ENCODE measurements around the gene PPP1R2. TPM values are rescaled to one million over a fixed set of nuclear protein-coding genes. Genes with fewer than 3 reads are reported as not detected.
A peak's percentile ranks its signal among the peaks of the same experiment; 100 is the strongest.

Gene PPP1R2
- total RNA-seq, 2 donors from 2014 or later: 43.4 to 49.4 TPM

- Histone ChIP-seq H3K27ac (peak overlapping the region; percentile 59 to 77), H3K9me3 (no peaks in the 10 kb centered on the region)
- DNase-seq (ENCODE audit: low spot score): no peak
Measured at GRCh38 chr3:195570912-195571311, 27.8 kb upstream of the PPP1R2 start.

GRCh38 chr3:195570344-195570743 lies 27.2 kb upstream of the PPP1R2 start:
- H3K27me3 ChIP-seq: no peaks in the 10 kb centered on the region
- peak overlapping the region; percentile 59 to 77 for H3K27ac ChIP-seq
- H3K4me1 ChIP-seq: peaks cover 0 to 39% of the 10 kb centered on the region in 2 donors
- no peak for DNase-seq (ENCODE audit: low spot score)
- no peaks in the 10 kb centered on the region for H3K36me3 ChIP-seq
- TF ChIP-seq, protein P1, sequence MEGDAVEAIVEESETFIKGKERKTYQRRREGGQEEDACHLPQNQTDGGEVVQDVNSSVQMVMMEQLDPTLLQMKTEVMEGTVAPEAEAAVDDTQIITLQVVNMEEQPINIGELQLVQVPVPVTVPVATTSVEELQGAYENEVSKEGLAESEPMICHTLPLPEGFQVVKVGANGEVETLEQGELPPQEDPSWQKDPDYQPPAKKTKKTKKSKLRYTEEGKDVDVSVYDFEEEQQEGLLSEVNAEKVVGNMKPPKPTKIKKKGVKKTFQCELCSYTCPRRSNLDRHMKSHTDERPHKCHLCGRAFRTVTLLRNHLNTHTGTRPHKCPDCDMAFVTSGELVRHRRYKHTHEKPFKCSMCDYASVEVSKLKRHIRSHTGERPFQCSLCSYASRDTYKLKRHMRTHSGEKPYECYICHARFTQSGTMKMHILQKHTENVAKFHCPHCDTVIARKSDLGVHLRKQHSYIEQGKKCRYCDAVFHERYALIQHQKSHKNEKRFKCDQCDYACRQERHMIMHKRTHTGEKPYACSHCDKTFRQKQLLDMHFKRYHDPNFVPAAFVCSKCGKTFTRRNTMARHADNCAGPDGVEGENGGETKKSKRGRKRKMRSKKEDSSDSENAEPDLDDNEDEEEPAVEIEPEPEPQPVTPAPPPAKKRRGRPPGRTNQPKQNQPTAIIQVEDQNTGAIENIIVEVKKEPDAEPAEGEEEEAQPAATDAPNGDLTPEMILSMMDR (IDR thresholded peaks at IDR 0.05): no peak
- no peak overlapping the region for H3K4me3 ChIP-seq
- H3K9me3 ChIP-seq: no peaks in the 10 kb centered on the region

More at GRCh38 chr3:195570912-195571311, 27.8 kb upstream of the PPP1R2 start:
- H3K4me1 ChIP-seq: peaks cover 0 to 33% of the 10 kb centered on the region in 2 donors
- H3K36me3 ChIP-seq: no peaks in the 10 kb centered on the region
- no peaks in the 10 kb centered on the region for H3K27me3 ChIP-seq
- TF ChIP-seq, protein P1 (IDR thresholded peaks at IDR 0.05): no peak
- H3K4me3 ChIP-seq: no peak overlapping the region

DNA sequence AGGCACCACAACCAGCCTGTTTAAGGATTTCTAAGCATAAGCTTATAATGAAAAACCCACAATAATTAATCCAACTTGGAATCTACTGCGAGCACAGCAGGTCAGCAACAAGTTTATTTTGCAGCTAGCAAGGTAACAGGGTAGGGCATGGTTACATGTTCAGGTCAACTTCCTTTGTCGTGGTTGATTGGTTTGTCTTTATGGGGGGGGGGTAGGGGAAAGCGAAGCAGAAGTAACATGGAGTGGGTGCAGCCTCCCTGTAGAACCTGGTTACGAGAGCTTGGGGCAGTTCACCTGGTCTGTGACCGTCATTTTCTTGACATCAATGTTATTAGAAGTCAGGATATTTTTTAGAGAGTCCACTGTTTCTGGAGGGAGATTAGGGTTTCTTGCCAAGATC lies 25.5 kb upstream of the PPP1R2 start:
- TF ChIP-seq, protein P1 (IDR thresholded peaks at IDR 0.05): no peak
- DNase-seq (ENCODE audit: low spot score): no peak
- no peak overlapping the region for H3K4me3 ChIP-seq
- no peaks in the 10 kb centered on the region for H3K9me3 ChIP-seq
- H3K4me1 ChIP-seq: peaks cover 0 to 34% of the 10 kb centered on the region in 2 donors
- H3K36me3 ChIP-seq: no peaks in the 10 kb centered on the region
- H3K27me3 ChIP-seq: no peaks in the 10 kb centered on the region
- H3K27ac ChIP-seq: peak overlapping the region; percentile 46 to 77

GRCh38 chr3:195566797-195567196 lies 23.7 kb upstream of the PPP1R2 start:
- H3K27ac ChIP-seq: no peak overlapping the region
- H3K4me1 ChIP-seq: peaks cover 0 to 30% of the 10 kb centered on the region in 2 donors
- no peaks in the 10 kb centered on the region for H3K27me3 ChIP-seq
- no peaks in the 10 kb centered on the region for H3K9me3 ChIP-seq
- H3K4me3 ChIP-seq: no peak overlapping the region
- no peaks in the 10 kb centered on the region for H3K36me3 ChIP-seq
- TF ChIP-seq, protein P1 (IDR thresholded peaks at IDR 0.05): no peak
- no peak for DNase-seq (ENCODE audit: low spot score)

GRCh38 chr3:195565716-195566115 lies 22.6 kb upstream of the PPP1R2 start:
- peaks cover 0 to 19% of the 10 kb centered on the region in 2 donors for H3K4me1 ChIP-seq
- TF ChIP-seq, protein P1 (IDR thresholded peaks at IDR 0.05): no peak
- no peak for DNase-seq (ENCODE audit: low spot score)
- no peaks in the 10 kb centered on the region for H3K27me3 ChIP-seq
- H3K36me3 ChIP-seq: no peaks in the 10 kb centered on the region
- no peak overlapping the region for H3K27ac ChIP-seq
- no peaks in the 10 kb centered on the region for H3K9me3 ChIP-seq
- no peak overlapping the region for H3K4me3 ChIP-seq

GRCh38 chr3:195563317-195563716 lies 20.2 kb upstream of the PPP1R2 start:
- TF ChIP-seq, protein P1 (IDR thresholded peaks at IDR 0.05): no peak
- H3K4me1 ChIP-seq: peaks cover 0 to 11% of the 10 kb centered on the region in 2 donors
- H3K9me3 ChIP-seq: no peaks in the 10 kb centered on the region
- no peak overlapping the region for H3K27ac ChIP-seq
- H3K27me3 ChIP-seq: no peaks in the 10 kb centered on the region
- DNase-seq (ENCODE audit: low spot score): no peak
- no peak overlapping the region for H3K4me3 ChIP-seq
- H3K36me3 ChIP-seq: no peaks in the 10 kb centered on the region
